RWPE2 (cell line): ENCODE results near the gene COA8.
A peak's percentile ranks its signal among the peaks of the same experiment; 100 is the strongest.

Experiments used
- ATAC-seq: fragments of 200-7000 bp; cut with Tn5 transposase; 3 replicates; pipeline ENCODE4 v1.9.1; 2021; ENCODE audit warnings: low read depth
- DNase-seq: peaks from one replicate; pipeline ENCODE4 v3.0.0-alpha.2; 2020; ENCODE audit warnings: low spot score
- H3K27ac ChIP-seq: fragments of 450-650 bp; 2 replicates; pipeline ENCODE4 v1.5.1; 2017; ENCODE audit warnings: mild to moderate bottlenecking; ENCODE audit not compliant: poor library complexity, severe bottlenecking
- H3K27me3 ChIP-seq: fragments of 250-450 bp; sonication (Bioruptor Pico); 2 replicates; pipeline ENCODE4 v1.5.1; 2021; ENCODE audit warnings: mild to moderate bottlenecking, moderate library complexity; ENCODE audit not compliant: insufficient read depth, poor library complexity, severe bottlenecking
- H3K36me3 ChIP-seq: fragments of 250-450 bp; sonication (Bioruptor Pico); 2 replicates; pipeline ENCODE4 v1.5.1; 2020; ENCODE audit warnings: low read depth, mild to moderate bottlenecking, moderate library complexity
- H3K4me1 ChIP-seq: fragments of 250-450 bp; sonication (Bioruptor Pico); 2 replicates; pipeline ENCODE4 v1.5.1; 2021; ENCODE audit warnings: mild to moderate bottlenecking, moderate library complexity; ENCODE audit not compliant: insufficient read depth, poor library complexity, severe bottlenecking
- H3K4me3 ChIP-seq: fragments of 250-450 bp; sonication (Bioruptor Pico); 2 replicates; pipeline ENCODE4 v1.5.1; 2021; ENCODE audit warnings: mild to moderate bottlenecking, moderate library complexity; ENCODE audit not compliant: severe bottlenecking
- H3K9me3 ChIP-seq: fragments of 250-450 bp; sonication (Bioruptor Pico); 2 replicates; pipeline ENCODE4 v1.5.1; 2021; ENCODE audit warnings: mild to moderate bottlenecking, moderate library complexity; ENCODE audit not compliant: severe bottlenecking
- CTCF ChIP-seq: fragments of 450-650 bp; IDR thresholded peaks from one replicate; pipeline ENCODE4 v1.5.1; 2017; ENCODE audit warnings: mild to moderate bottlenecking, moderate library complexity; ENCODE audit not compliant: poor library complexity, severe bottlenecking

The COA8 gene

GRCh38 chr14:103560691-103561090, 2.1 kb upstream of the COA8 start:
- TF ChIP-seq CTCF = no peak
- H3K4me3 ChIP-seq = peak overlapping the region; percentile 89
- peaks cover 39% of the 10 kb centered on the region for H3K36me3 ChIP-seq
- no peaks in the 10 kb centered on the region for H3K27me3 ChIP-seq
- peaks cover 19% of the 10 kb centered on the region for H3K4me1 ChIP-seq
- no peak for DNase-seq
- H3K9me3 ChIP-seq = no peaks in the 10 kb centered on the region
- no peak for ATAC-seq
- peak overlapping the region; percentile 94 for H3K27ac ChIP-seq

- no peaks in the 10 kb centered on the region for H3K27me3 ChIP-seq
- DNase-seq (no peak), ATAC-seq (peak; percentile 46)
- H3K27ac ChIP-seq = peak overlapping the region; percentile 94
- H3K4me3 ChIP-seq = peak overlapping the region; percentile 89
- H3K4me1 ChIP-seq = peaks cover 19% of the 10 kb centered on the region
- H3K36me3 ChIP-seq = peaks cover 39% of the 10 kb centered on the region
- H3K9me3 ChIP-seq = no peaks in the 10 kb centered on the region
- TF ChIP-seq CTCF = no peak
Observed at GRCh38 chr14:103561381-103562178, 1.2 kb upstream of the COA8 start.

GRCh38 chr14:103562179-103562428, 656 bp upstream of the COA8 start:
- TF ChIP-seq CTCF = no peak
- Histone ChIP-seq H3K36me3 (peaks cover 36% of the 10 kb centered on the region), H3K27me3 (no peaks in the 10 kb centered on the region), H3K4me3 (peak overlapping the region; percentile 89), H3K4me1 (peaks cover 19% of the 10 kb centered on the region), H3K9me3 (no peaks in the 10 kb centered on the region), H3K27ac (peak overlapping the region; percentile 94)
- DNase-seq (no peak), ATAC-seq (no peak)

- H3K27ac ChIP-seq = peak overlapping the region; percentile 94
- H3K27me3 ChIP-seq = no peaks in the 10 kb centered on the region
- peaks cover 28% of the 10 kb centered on the region for H3K36me3 ChIP-seq
- peaks cover 15% of the 10 kb centered on the region for H3K4me1 ChIP-seq
- H3K9me3 ChIP-seq = no peaks in the 10 kb centered on the region
- no peak for DNase-seq
- peak overlapping the region; percentile 89 for H3K4me3 ChIP-seq
- no peak for TF ChIP-seq CTCF
- no peak for ATAC-seq
Observed at GRCh38 chr14:103563226-103563620, 463 bp downstream of the COA8 start.

GRCh38 chr14:103563844-103564505, 1.2 kb downstream of the COA8 start:
- DNase-seq = no peak
- peaks cover 22% of the 10 kb centered on the region for H3K36me3 ChIP-seq
- ATAC-seq = no peak
- H3K4me1 ChIP-seq = peaks cover 11% of the 10 kb centered on the region
- peak overlapping the region; percentile 94 for H3K27ac ChIP-seq
- no peaks in the 10 kb centered on the region for H3K27me3 ChIP-seq
- no peaks in the 10 kb centered on the region for H3K9me3 ChIP-seq
- peak overlapping the region; percentile 89 for H3K4me3 ChIP-seq
- no peak for TF ChIP-seq CTCF
